HG02870 (cell line): ENCODE data around the gene KNCN.

ENCODE experiments used
- ATAC-seq: cut with Tn5 transposase; IDR thresholded peaks from one replicate; pipeline ENCODE4 v1.9.1; 2021; ENCODE audit warnings: mild to moderate bottlenecking, moderate library complexity; ENCODE audit not compliant: unreplicated experiment

Gene KNCN

GRCh38 chr1:46544561-46545240 lies 6.7 kb downstream of the KNCN start:
- ATAC-seq = no peak

- ATAC-seq = no peak
Measured at GRCh38 chr1:46543761-46544560, 7.5 kb downstream of the KNCN start.

- no peak for ATAC-seq
Measured at GRCh38 chr1:46543382-46543760, 8.1 kb downstream of the KNCN start.

GRCh38 chr1:46539972-46540371 lies 11.5 kb downstream of the KNCN start:
- no peak for ATAC-seq

- no peak for ATAC-seq
Measured at GRCh38 chr1:46538147-46538546, 13.3 kb downstream of the KNCN start.

- ATAC-seq = no peak
Measured at GRCh38 chr1:46537651-46538050, 13.8 kb downstream of the KNCN start.

- no peak for ATAC-seq
Measured at GRCh38 chr1:46536527-46536926, 14.9 kb downstream of the KNCN start.

- ATAC-seq = no peak
Measured at GRCh38 chr1:46535063-46535462, 16.4 kb downstream of the KNCN start.

GRCh38 chr1:46533179-46533864 lies 18.1 kb downstream of the KNCN start:
- no peak for ATAC-seq

GRCh38 chr1:46532498-46533178 lies 18.8 kb downstream of the KNCN start:
- no peak for ATAC-seq

GRCh38 chr1:46532095-46532494 lies 19.4 kb downstream of the KNCN start:
- no peak for ATAC-seq

GRCh38 chr1:46530791-46531409 lies 20.5 kb downstream of the KNCN start:
- ATAC-seq = no peak

- ATAC-seq = no peak
Measured at GRCh38 chr1:46530311-46530710, 21.1 kb downstream of the KNCN start.

- no peak for ATAC-seq
Measured at GRCh38 chr1:46529031-46529630, 22.3 kb downstream of the KNCN start.

GRCh38 chr1:46528297-46528955 lies 23.0 kb downstream of the KNCN start:
- no peak for ATAC-seq

GRCh38 chr1:46527474-46528296 lies 23.8 kb downstream of the KNCN start:
- ATAC-seq = peak; percentile 66

- no peak for ATAC-seq
Measured at GRCh38 chr1:46526691-46527291, 24.7 kb downstream of the KNCN start.

GRCh38 chr1:46526013-46526690 lies 25.3 kb downstream of the KNCN start:
- ATAC-seq = no peak
